ENCODE measurements around the gene C8B.

Gene C8B

DNA sequence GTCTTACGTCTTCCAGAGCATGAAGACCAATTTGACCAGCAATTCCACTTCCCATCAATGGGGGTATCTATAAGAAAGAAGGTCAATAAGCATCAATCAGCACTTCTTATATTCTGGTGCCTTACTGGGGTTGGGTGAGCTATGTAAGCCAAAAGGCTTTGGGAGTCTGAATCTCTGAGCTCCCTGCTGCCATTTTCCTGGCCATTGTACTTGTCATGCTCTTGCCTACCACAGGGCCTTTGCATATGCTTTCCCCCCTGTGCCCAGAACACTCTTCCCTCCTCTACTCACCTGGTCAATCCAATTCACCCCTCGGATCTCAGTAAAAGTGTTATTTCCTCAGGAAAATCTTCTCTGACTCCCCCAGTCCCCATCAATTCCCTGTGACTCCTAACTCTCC is 36.3 kb downstream of the C8B start:
- no peak for DNase-seq

DNA sequence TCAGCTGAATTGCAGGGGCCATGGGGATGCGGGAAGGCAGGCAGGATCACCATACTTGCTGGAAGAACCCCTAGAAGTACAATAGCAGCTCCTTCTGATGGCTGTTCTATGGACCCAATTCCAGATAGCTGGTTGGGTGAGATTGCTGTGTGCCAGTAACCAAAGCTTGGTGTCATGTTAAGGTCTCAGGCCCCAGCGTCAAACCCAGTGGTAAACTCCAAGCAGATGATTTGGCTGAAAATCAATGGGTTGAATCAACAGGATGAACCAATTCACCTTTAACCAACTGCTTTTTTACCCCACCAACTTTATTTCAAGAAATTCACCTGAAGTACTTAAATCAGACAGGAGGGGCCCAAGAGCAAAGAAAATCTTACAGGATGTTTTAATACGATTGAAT is 37.8 kb downstream of the C8B start:
- DNase-seq = no peak

GRCh38 chr1:56927171-56927570 is 38.6 kb downstream of the C8B start:
- DNase-seq = no peak

DNA sequence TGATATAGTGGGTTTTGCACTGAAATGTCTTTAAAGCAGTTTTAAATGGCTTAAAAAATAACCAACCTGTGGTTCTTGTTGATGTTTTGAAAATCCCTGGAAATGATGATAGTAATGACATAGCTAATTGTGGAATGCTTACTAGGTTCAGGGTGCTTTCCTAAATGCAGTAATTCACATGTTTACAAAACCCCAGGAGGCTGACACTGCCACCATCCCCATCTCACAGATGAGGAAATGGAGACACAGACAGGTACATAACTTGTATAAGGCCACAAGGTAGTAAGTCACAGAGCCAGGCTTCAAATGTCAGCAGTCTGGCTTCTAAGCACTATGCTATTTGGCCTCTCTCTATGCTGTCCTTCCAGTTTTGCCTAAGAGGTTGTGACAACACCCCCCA is 40.6 kb downstream of the C8B start:
- no peak for DNase-seq

DNA sequence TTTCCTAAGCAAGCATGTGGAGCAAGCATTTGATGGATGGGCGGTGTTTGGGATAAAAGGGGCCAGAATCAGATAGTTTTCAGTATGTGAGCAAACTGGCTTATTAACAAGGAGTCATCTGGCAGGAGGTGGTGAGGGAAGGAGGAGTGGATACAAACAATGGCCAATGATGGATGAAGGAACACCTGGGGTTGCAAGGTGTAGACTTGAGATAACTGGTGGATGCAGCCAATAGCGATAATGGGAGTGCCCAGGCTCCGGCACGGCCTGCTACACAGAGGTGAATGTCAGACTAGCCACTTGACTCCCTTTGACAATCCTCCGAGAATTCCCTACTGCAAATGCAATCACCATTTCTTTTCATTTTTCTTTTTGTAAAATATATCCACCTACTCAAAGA is 41.7 kb downstream of the C8B start:
- no peak for DNase-seq

- DNase-seq = no peak
These were observed 42.6 kb downstream of the C8B start for GRCh38 chr1:56923201-56923600.

DNA sequence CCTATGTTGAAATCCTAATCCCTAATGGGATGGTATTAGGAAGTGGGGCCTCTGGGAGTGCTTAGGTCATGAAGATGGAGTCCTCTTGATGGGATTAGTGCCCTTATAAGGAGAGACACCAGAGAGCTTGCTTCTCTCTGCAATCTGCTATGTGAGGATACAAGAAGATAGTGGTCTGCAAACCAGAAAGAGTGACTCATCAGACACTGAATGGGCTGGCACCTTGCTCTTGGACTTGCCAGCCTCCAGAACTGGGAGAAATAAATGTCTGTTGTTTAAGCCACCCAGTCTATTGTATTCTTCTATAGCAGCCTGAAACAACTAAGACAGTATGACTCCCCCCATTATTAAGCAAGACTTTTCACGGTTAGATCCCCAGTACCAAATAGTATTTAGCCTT is 43.3 kb downstream of the C8B start:
- DNase-seq = no peak

GRCh38 chr1:56922070-56922469 is 43.7 kb downstream of the C8B start:
- DNase-seq = no peak

GRCh38 chr1:56921479-56921878 is 44.3 kb downstream of the C8B start:
- no peak for DNase-seq

DNA sequence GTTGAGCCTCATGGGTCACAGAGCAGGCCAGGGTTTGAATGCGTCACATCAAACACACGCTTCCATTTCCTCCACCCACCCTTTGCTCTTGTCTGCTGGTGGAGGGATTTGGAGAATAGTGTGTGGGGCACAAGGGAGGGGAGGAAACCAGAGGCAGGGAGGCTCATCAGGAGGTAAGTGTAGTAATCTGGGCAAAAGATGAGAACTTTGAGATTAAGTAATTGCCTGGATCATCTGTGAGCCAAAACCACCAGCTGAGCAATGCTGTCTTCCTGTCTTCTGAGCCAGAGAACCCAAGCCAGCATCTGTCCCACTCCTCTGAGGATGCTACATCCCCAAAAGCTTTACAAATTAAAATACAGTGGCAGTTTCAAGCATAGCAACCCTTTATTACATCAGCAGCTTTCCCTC is 45.2 kb downstream of the C8B start:
- DNase-seq = no peak

DNA sequence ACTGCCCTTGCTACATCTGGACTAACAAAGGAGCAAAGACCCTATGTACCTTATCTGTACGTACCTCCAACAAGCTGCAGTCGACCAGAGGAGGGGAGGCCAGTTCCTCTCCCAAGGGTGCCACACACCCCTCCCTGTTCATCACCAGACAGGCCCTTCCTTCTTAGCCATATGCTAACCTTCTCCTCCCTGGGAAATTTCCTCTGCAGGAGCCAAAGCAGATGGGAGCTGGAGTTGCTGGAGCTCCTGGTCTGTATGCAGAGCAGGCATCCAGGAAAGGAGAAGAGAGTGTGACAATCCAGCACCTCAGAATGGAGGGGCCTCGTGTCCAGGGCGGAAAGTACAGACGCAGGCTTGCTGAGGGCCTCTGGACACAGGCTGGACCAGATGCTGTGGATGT is 48.5 kb downstream of the C8B start:
- no peak for DNase-seq

DNA sequence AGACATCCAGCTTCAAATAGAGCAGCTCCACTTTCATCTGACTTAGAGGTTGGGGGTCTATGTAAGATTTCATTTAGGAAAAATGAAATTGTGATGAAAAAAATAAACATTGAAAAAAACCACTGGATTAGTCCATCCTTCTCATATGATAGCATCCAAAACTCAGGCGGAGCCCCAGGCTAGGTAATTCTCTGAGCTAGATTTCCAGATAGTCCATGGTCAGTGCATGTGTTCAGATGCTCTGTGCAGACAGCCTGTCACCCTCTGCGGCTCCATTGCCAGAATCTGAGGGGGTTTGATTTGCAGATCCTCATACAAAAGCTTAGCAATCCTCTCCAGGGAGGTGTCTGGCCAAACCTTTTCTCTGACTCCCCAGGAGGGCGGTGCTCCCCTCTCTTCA is 49.2 kb downstream of the C8B start:
- no peak for DNase-seq

DNA sequence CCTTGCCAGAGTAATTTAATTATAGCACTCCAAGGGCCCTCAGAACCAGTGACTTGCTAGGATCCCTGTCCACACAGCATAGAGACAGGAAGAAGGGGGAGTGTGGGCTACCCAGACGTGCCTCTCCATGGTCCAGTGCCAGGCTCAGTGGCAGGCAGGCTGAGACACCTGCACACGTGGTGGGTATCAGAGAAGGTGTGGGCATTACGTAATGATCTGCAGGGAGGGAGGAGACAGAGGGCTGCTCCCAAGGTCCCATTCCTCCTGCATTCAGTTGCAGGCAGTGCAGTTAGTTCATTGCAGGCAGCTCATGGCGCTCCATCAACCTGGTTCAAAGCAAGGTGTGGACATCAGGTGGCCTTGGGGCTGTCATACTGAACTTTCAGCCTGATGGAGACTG is 49.9 kb downstream of the C8B start:
- DNase-seq = peak; percentile 74

DNA sequence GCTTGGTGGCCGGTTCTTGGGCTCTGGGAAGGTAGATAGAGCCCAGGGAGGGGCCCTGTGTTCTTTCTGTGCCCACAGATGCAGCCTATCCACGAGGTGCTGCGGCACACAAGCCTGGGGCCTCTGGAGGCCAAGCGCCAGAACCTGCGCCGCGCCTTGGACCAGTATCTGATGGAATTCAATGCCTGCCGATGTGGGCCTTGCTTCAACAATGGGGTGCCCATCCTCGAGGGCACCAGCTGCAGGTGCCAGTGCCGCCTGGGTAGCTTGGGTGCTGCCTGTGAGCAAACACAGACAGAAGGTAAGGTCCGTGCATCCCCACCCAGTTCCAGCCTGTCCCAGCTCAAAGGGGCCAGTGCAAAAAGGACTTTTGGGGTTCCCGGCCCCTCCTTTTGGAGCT is 53.5 kb downstream of the C8B start:
- no peak for DNase-seq

GRCh38 chr1:56911098-56911938 is 54.5 kb downstream of the C8B start:
- no peak for DNase-seq

DNA sequence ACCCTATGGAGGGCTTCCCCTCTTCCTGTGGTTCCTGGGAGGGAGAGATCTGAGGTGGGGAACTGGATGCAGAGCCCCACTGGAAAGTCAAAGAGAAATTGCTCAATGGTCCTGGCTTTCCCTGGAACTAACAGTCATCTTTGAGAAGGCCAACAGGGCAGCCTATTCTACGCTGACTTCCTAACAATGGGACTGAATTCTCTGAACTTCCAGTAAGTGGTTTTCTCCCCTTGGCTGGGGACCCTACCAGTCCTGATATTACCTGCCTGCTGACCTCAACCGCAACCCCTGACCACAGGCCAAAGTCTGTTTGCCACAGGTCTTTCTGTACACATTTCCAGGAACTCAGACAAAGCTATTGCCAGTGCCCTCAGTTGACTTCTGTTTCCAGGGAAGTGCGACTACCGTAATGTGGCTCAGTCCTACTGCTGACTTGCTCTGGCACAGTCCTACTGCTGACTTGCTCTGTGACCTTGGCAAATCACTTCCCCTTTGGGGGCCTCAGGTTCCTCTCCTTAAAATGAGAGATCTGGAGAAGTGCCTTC is 55.3 kb downstream of the C8B start:
- DNase-seq = no peak

DNA sequence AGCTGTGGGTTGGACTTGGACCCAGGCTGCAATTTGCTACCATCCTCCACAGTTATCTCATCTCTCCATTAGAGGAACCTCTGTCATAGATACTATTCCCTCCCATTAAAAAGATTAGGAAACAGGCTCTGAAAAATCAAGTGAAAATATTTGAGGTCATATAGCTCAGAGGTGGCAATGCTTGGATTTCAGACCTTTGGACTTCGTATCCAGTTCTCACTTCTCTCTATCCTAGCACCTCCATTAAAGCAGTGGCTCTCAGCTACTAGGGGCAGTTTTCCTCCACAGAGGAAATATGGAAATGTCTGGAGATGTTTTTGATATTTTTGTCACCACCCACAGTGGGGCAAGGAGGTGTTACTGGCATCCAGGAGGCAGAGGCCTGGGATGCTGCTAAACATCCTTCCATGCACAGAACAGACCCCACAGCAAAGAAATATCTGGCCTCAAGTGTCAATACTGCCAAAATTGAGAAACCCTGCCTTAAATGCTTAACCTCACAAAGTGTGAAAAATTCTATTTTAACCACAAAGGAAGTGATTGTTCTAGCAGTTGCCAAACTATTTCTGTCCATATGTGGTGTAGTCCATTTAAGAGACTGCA is 57.1 kb downstream of the C8B start:
- no peak for DNase-seq

DNA sequence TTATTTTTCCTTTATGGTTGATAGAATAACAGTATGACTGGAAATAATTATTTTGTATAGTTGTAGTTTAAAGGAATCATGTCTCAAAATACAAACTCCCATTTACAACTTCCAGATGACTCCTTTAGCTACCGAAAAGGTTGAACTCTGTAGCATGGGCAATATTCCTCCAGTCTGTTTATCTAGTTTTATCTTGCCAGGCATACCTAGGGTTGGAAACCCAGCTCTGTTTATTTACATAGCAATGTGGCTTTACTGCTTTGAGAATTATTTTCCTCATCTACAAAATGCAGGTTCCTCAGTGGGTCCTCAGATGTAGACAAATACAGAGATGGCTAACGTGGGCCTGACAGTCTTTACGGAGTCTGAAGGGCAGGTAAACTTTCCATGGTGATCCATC is 60.1 kb downstream of the C8B start:
- DNase-seq = no peak

GRCh38 chr1:56904663-56905397 is 61.0 kb downstream of the C8B start:
- DNase-seq = no peak

DNA sequence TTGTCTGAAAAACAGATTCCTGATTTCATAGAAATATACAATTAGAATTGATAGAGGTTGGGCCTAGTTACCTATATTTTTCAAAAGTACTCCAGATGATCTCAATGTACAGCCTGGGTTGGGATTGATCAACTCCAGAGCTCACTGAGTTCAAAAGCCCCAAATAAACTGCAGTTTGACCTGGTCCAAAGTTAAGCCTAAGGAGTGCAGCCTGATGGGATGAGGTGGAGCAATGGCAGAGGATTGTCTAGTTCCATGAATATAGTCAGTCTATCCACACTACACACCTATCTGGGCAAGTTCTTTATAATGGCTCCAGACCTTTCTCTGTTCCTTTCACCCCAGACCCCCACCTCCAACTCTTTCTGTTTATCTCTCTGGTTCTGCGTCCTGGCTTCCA is 62.0 kb downstream of the C8B start:
- no peak for DNase-seq

DNA sequence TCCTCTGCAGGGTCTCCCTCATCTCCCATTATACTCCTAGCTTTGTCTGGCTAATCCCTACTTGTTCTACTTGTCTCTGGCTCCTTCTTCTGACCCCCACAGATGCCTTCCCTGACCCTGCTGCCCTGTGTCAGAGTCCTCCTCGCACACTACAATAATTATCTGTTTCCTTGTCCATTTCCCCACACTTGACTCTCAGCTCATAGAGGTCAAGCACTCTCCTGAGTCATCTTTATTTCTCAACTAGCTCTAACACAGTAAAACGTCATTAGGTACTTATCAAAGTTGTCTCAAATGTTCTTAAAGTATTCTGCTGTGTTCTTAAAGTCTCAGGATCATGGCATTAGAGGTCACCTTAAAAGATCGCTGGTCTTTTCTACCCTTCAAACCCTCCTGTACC is 64.1 kb downstream of the C8B start:
- no peak for DNase-seq

GRCh38 chr1:56898879-56899278 is 66.9 kb downstream of the C8B start:
- DNase-seq = no peak

DNA sequence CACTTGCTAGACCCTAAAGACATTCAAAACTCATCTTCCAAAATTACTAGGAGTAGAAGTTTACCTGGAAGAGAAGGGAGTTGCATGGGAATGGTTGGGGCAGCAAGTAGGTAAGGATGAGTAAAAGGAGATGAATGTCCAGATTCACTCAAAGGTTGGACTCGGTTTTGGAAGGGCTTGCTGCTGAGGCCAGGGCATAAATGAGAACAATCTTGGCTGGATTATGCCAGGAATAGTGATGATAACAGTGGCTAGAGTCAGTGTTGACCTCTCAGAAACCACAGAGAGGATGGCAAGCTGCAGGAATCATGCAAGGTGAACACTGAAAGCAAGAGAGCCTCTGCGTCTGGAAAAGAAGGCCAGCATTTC is 67.8 kb downstream of the C8B start:
- DNase-seq = no peak
